WTC11 (cell line): ENCODE measurements around the gene ADGRL1. TPM values are rescaled to one million over a fixed set of nuclear protein-coding genes. Genes with fewer than 3 reads are reported as not detected.

Experiments used
- ATAC-seq: fragments of 200-7000 bp; cut with Tn5 transposase; 2 replicates; pipeline ENCODE4 v1.10.0; 2021; ENCODE audit warnings: mild to moderate bottlenecking, moderate library complexity
- CTCF ChIA-PET: fragments of 300-600 bp; sonication (Branson Sonifier 250); formaldehyde crosslinking; loops from one replicate; lab custom pipeline; 2021; ENCODE audit warnings: antibody characterized with exemption; lab: Charles Lee
- POLR2A ChIA-PET: fragments of 350-600 bp; sonication (Branson Sonifier 250); formaldehyde crosslinking; loops from one replicate; lab custom pipeline; 2021; ENCODE audit warnings: antibody characterized with exemption; lab: Charles Lee
- DNase-seq: peaks from one replicate; pipeline ENCODE4 v3.0.0; 2021; ENCODE audit warnings: low spot score
- H3K27ac Mint-ChIP-seq: 2 replicates; pipeline ENCODE4 v1.8.0; 2021; ENCODE audit warnings: mixed read lengths
- H3K27me3 Mint-ChIP-seq: 2 replicates; pipeline ENCODE4 v1.8.0; 2021; ENCODE audit warnings: low read depth, mild to moderate bottlenecking, moderate library complexity, mixed read lengths
- H3K36me3 Mint-ChIP-seq: 2 replicates; pipeline ENCODE4 v1.8.0; 2021; ENCODE audit warnings: mixed read lengths
- H3K4me1 Mint-ChIP-seq: 2 replicates; pipeline ENCODE4 v1.8.0; 2022; ENCODE audit warnings: mixed read lengths
- H3K4me3 Mint-ChIP-seq: 2 replicates; pipeline ENCODE4 v1.8.0; 2021; ENCODE audit warnings: mild to moderate bottlenecking, moderate library complexity, mixed read lengths
- H3K9me3 Mint-ChIP-seq: 2 replicates; pipeline ENCODE4 v1.8.0; 2021; ENCODE audit warnings: mixed read lengths
- ATF2 ChIP-seq: sonication (generic); formaldehyde crosslinking; IDR thresholded peaks from 2 replicates; pipeline ENCODE4 v1.8.1; 2022; ENCODE audit warnings: low read depth, missing genetic modification reagents, borderline replicate concordance
- GABPB1 ChIP-seq: sonication (generic); formaldehyde crosslinking; IDR thresholded peaks from 2 replicates; pipeline ENCODE4 v1.8.1; 2023; ENCODE audit warnings: mild to moderate bottlenecking, missing genetic modification reagents
- JAZF1 ChIP-seq: fragments of 250-450 bp; sonication (Bioruptor Pico); IDR thresholded peaks from 2 replicates; pipeline ENCODE4 v1.9.0; 2021; ENCODE audit warnings: moderate library complexity, mild to moderate bottlenecking, inconsistent platforms
- KAT7 ChIP-seq: sonication (generic); formaldehyde crosslinking; IDR thresholded peaks from 2 replicates; pipeline ENCODE4 v1.8.1; 2023; ENCODE audit warnings: missing genetic modification reagents, mild to moderate bottlenecking, borderline replicate concordance
- NFYB ChIP-seq: sonication (generic); formaldehyde crosslinking; conservative IDR thresholded peaks from 2 replicates; pipeline ENCODE4 v1.8.0; 2022; ENCODE audit warnings: low read depth, missing genetic modification reagents
- NR1H2 ChIP-seq: sonication (generic); formaldehyde crosslinking; IDR thresholded peaks from 2 replicates; pipeline ENCODE4 v1.9.0; 2021; ENCODE audit warnings: mild to moderate bottlenecking, moderate library complexity, missing genetic modification reagents
- NR3C1 ChIP-seq: sonication (generic); formaldehyde crosslinking; conservative IDR thresholded peaks from 2 replicates; pipeline ENCODE4 v1.8.1; 2023; ENCODE audit warnings: low read depth, mild to moderate bottlenecking, missing genetic modification reagents
- TCF7 ChIP-seq: sonication (generic); formaldehyde crosslinking; IDR thresholded peaks from 2 replicates; pipeline ENCODE4 v1.8.0; 2022; ENCODE audit warnings: mild to moderate bottlenecking, low read depth, missing genetic modification reagents, moderate library complexity
- TEAD4 ChIP-seq: sonication (generic); formaldehyde crosslinking; IDR thresholded peaks from 2 replicates; pipeline ENCODE4 v1.8.0; 2022; ENCODE audit warnings: mild to moderate bottlenecking, missing genetic modification reagents
- ZNF219 ChIP-seq: sonication (generic); formaldehyde crosslinking; IDR thresholded peaks from 2 replicates; pipeline ENCODE4 v1.8.0; 2023; ENCODE audit warnings: missing genetic modification reagents, mild to moderate bottlenecking, borderline replicate concordance
- ZNF232 ChIP-seq: sonication (generic); formaldehyde crosslinking; IDR thresholded peaks from 2 replicates; pipeline ENCODE4 v1.8.0; 2022; ENCODE audit warnings: mild to moderate bottlenecking, missing genetic modification reagents
- total RNA-seq: library from RNA; stranded (reverse); gene quantifications from 3 replicates; pipeline ENCODE4 v1.2.3, GENCODE V29; 2021
- TF ChIP-seq, protein P1 (sequence below): fragments of 250-450 bp; sonication (Bioruptor Pico); IDR thresholded peaks from 2 replicates; pipeline ENCODE4 v1.9.0; 2021; ENCODE audit warnings: mild to moderate bottlenecking, borderline replicate concordance
- TF ChIP-seq, protein P2 (sequence below): sonication (generic); formaldehyde crosslinking; IDR thresholded peaks from 2 replicates; pipeline ENCODE4 v1.8.1; 2023; ENCODE audit warnings: mild to moderate bottlenecking, missing genetic modification reagents, borderline replicate concordance
- TF ChIP-seq, protein P3 (sequence below): fragments of 250-450 bp; sonication (Bioruptor Pico); IDR thresholded peaks from 2 replicates; pipeline ENCODE4 v1.8.0; 2021; ENCODE audit warnings: mild to moderate bottlenecking

ADGRL1 gene
- total RNA-seq, 1 experiment from 2014 or later = 128 TPM

- TF ChIP-seq, protein P1, sequence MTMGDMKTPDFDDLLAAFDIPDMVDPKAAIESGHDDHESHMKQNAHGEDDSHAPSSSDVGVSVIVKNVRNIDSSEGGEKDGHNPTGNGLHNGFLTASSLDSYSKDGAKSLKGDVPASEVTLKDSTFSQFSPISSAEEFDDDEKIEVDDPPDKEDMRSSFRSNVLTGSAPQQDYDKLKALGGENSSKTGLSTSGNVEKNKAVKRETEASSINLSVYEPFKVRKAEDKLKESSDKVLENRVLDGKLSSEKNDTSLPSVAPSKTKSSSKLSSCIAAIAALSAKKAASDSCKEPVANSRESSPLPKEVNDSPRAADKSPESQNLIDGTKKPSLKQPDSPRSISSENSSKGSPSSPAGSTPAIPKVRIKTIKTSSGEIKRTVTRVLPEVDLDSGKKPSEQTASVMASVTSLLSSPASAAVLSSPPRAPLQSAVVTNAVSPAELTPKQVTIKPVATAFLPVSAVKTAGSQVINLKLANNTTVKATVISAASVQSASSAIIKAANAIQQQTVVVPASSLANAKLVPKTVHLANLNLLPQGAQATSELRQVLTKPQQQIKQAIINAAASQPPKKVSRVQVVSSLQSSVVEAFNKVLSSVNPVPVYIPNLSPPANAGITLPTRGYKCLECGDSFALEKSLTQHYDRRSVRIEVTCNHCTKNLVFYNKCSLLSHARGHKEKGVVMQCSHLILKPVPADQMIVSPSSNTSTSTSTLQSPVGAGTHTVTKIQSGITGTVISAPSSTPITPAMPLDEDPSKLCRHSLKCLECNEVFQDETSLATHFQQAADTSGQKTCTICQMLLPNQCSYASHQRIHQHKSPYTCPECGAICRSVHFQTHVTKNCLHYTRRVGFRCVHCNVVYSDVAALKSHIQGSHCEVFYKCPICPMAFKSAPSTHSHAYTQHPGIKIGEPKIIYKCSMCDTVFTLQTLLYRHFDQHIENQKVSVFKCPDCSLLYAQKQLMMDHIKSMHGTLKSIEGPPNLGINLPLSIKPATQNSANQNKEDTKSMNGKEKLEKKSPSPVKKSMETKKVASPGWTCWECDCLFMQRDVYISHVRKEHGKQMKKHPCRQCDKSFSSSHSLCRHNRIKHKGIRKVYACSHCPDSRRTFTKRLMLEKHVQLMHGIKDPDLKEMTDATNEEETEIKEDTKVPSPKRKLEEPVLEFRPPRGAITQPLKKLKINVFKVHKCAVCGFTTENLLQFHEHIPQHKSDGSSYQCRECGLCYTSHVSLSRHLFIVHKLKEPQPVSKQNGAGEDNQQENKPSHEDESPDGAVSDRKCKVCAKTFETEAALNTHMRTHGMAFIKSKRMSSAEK = no peak
- TF ChIP-seq NFYB (CRISPR knock-in tag) = no peak
- TF ChIP-seq, protein P2, sequence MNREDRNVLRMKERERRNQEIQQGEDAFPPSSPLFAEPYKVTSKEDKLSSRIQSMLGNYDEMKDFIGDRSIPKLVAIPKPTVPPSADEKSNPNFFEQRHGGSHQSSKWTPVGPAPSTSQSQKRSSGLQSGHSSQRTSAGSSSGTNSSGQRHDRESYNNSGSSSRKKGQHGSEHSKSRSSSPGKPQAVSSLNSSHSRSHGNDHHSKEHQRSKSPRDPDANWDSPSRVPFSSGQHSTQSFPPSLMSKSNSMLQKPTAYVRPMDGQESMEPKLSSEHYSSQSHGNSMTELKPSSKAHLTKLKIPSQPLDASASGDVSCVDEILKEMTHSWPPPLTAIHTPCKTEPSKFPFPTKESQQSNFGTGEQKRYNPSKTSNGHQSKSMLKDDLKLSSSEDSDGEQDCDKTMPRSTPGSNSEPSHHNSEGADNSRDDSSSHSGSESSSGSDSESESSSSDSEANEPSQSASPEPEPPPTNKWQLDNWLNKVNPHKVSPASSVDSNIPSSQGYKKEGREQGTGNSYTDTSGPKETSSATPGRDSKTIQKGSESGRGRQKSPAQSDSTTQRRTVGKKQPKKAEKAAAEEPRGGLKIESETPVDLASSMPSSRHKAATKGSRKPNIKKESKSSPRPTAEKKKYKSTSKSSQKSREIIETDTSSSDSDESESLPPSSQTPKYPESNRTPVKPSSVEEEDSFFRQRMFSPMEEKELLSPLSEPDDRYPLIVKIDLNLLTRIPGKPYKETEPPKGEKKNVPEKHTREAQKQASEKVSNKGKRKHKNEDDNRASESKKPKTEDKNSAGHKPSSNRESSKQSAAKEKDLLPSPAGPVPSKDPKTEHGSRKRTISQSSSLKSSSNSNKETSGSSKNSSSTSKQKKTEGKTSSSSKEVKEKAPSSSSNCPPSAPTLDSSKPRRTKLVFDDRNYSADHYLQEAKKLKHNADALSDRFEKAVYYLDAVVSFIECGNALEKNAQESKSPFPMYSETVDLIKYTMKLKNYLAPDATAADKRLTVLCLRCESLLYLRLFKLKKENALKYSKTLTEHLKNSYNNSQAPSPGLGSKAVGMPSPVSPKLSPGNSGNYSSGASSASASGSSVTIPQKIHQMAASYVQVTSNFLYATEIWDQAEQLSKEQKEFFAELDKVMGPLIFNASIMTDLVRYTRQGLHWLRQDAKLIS (CRISPR knock-in tag) = no peak
- no peak for TF ChIP-seq ZNF232 (CRISPR knock-in tag)
- no peak for TF ChIP-seq NR3C1
- TF ChIP-seq GABPB1 (CRISPR knock-in tag) = no peak
- no peak for TF ChIP-seq ATF2 (CRISPR knock-in tag)
- TF ChIP-seq, all 79 proteins: peak for 0
These were observed 103.8 kb downstream of the ADGRL1 start (continued) for GRCh38 chr19:14102102-14102696.

- H3K4me3 Mint-ChIP-seq = no peak overlapping the region
- no peaks in the 10 kb centered on the region for H3K9me3 Mint-ChIP-seq
- no peaks in the 10 kb centered on the region for H3K4me1 Mint-ChIP-seq
- no peaks in the 10 kb centered on the region for H3K27me3 Mint-ChIP-seq
- TF ChIP-seq, protein P3, sequence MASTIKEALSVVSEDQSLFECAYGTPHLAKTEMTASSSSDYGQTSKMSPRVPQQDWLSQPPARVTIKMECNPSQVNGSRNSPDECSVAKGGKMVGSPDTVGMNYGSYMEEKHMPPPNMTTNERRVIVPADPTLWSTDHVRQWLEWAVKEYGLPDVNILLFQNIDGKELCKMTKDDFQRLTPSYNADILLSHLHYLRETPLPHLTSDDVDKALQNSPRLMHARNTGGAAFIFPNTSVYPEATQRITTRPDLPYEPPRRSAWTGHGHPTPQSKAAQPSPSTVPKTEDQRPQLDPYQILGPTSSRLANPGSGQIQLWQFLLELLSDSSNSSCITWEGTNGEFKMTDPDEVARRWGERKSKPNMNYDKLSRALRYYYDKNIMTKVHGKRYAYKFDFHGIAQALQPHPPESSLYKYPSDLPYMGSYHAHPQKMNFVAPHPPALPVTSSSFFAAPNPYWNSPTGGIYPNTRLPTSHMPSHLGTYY (CRISPR knock-in tag) = no peak
- no peak for TF ChIP-seq NR1H2 (CRISPR knock-in tag)
- no peak for TF ChIP-seq ZNF219 (CRISPR knock-in tag)
- TF ChIP-seq TCF7 (CRISPR knock-in tag) = no peak
- no peak for TF ChIP-seq TEAD4 (CRISPR knock-in tag)
- no peak for TF ChIP-seq JAZF1
- TF ChIP-seq KAT7 (CRISPR knock-in tag) = no peak
- POLR2A ChIA-PET = interaction anchor here (0.6 kb wide), 1 partner anchor 233 kb away, joined by 6 read pairs; no protein-coding TSS in a partner anchor
- H3K36me3 Mint-ChIP-seq = no peaks in the 10 kb centered on the region
- ATAC-seq (no peak), DNase-seq (no peak)
- no peak overlapping the region for H3K27ac Mint-ChIP-seq
- CTCF ChIA-PET = interaction anchor here (0.7 to 1.3 kb wide), 2 partner anchors 12 to 14 kb away, joined by 3 read pairs; a partner anchor contains a TSS
These were observed 104.9 kb downstream of the ADGRL1 start for GRCh38 chr19:14101003-14101545.

Other genes with a start within 250 kb of the ADGRL1 start
- 20.4 to 23.2 TPM (median 21.4 TPM) in 3 replicates for gene RFX1, start 199.8 kb downstream of the ADGRL1 start, total RNA-seq
- gene RLN3, start 178.0 kb downstream of the ADGRL1 start, total RNA-seq = not detected in 3 replicates
- gene IL27RA, start 174.4 kb downstream of the ADGRL1 start, total RNA-seq = 11.8 to 12.2 TPM (median 12.0 TPM) in 3 replicates
- 25.9 to 31.1 TPM (median 28.6 TPM) in 3 replicates for gene PALM3, start 144.1 kb downstream of the ADGRL1 start, total RNA-seq
- gene MISP3, start 133.4 kb downstream of the ADGRL1 start, total RNA-seq = 2.4 to 3.4 TPM (median 3.2 TPM) in 3 replicates
- gene C19orf67, start 120.4 kb downstream of the ADGRL1 start, total RNA-seq = 0.35 to 0.87 TPM (median 0.41 TPM) in 3 replicates
- 113 to 131 TPM (median 116 TPM) in 3 replicates for gene SAMD1, start 115.4 kb downstream of the ADGRL1 start, total RNA-seq
- gene PRKACA, start 88.4 kb downstream of the ADGRL1 start, total RNA-seq = 37.8 to 48.0 TPM (median 41.7 TPM) in 3 replicates
- 37.1 to 40.4 TPM (median 38.4 TPM) in 3 replicates for gene ASF1B, start 69.6 kb downstream of the ADGRL1 start, total RNA-seq
- 3.2 to 4.0 TPM (median 3.9 TPM) in 3 replicates for gene ADGRE5, start 175.3 kb upstream of the ADGRL1 start, total RNA-seq
- 103 to 136 TPM (median 105 TPM) in 3 replicates for gene DDX39A, start 213.2 kb upstream of the ADGRL1 start, total RNA-seq
- 170 to 197 TPM (median 187 TPM) in 3 replicates for gene PKN1, start 227.1 kb upstream of the ADGRL1 start, total RNA-seq